GM19328 (cell line): ENCODE data around the gene CNN2.

ENCODE experiments used
- ATAC-seq: cut with Tn5 transposase; IDR thresholded peaks from one replicate; pipeline ENCODE4 v1.9.1; 2021; ENCODE audit warnings: mild to moderate bottlenecking, moderate library complexity; ENCODE audit not compliant: unreplicated experiment

Gene CNN2

GRCh38 chr19:1047696-1048147, 21.3 kb downstream of the CNN2 start:
- no peak for ATAC-seq

GRCh38 chr19:1049106-1049505, 22.7 kb downstream of the CNN2 start:
- ATAC-seq: no peak

- ATAC-seq: no peak
Observed at GRCh38 chr19:1049800-1050199, 23.4 kb downstream of the CNN2 start.

GRCh38 chr19:1050989-1051788, 24.8 kb downstream of the CNN2 start:
- no peak for ATAC-seq

GRCh38 chr19:1051791-1052190, 25.4 kb downstream of the CNN2 start:
- no peak for ATAC-seq

GRCh38 chr19:1052349-1052975, 26.1 kb downstream of the CNN2 start:
- no peak for ATAC-seq

- no peak for ATAC-seq
Observed at GRCh38 chr19:1053176-1054101, 27.0 kb downstream of the CNN2 start.

- no peak for ATAC-seq
Observed at GRCh38 chr19:1054102-1055027, 28.0 kb downstream of the CNN2 start.

- no peak for ATAC-seq
Observed at GRCh38 chr19:1055028-1055425, 28.6 kb downstream of the CNN2 start.

GRCh38 chr19:1055886-1056620, 29.6 kb downstream of the CNN2 start:
- ATAC-seq: no peak

GRCh38 chr19:1057176-1057855, 30.9 kb downstream of the CNN2 start:
- ATAC-seq: no peak

- ATAC-seq: no peak
Observed at GRCh38 chr19:1058112-1058511, 31.7 kb downstream of the CNN2 start.

- ATAC-seq: no peak
Observed at GRCh38 chr19:1060689-1061088, 34.3 kb downstream of the CNN2 start.

GRCh38 chr19:1061987-1062386, 35.6 kb downstream of the CNN2 start:
- ATAC-seq: no peak

GRCh38 chr19:1062387-1063029, 36.1 kb downstream of the CNN2 start:
- no peak for ATAC-seq

- no peak for ATAC-seq
Observed at GRCh38 chr19:1063030-1063908, 36.9 kb downstream of the CNN2 start.

GRCh38 chr19:1063909-1064660, 37.7 kb downstream of the CNN2 start:
- ATAC-seq: no peak
